Stimulated activated effector memory CD8-positive, alpha-beta T cell treated with anti-CD3 and anti-CD28 coated beads, Interleukin-12 subunit alpha, Interleukin-12 subunit beta, amount 100 ng/mL, for 72 hours (primary cell): Measurements from ENCODE around the gene IER3.

Experiments
- ATAC-seq: fragments of 150-1000 bp; cut with Tn5 transposase; 2 replicates; pipeline ENCODE4 v1.10.0; 2021
- DNase-seq, 2 donors: peaks; one replicate each; pipeline ENCODE4 v3.0.0; 2021 to 2022; ENCODE audit warnings: low spot score in 2 of 2
- H3K27ac Mint-ChIP-seq: one replicate; pipeline ENCODE4 v1.8.0; 2022; ENCODE audit warnings: mild to moderate bottlenecking, mixed read lengths
- H3K36me3 Mint-ChIP-seq: one replicate; pipeline ENCODE4 v1.8.0; 2022; ENCODE audit warnings: mild to moderate bottlenecking, mixed read lengths
- H3K4me1 Mint-ChIP-seq: one replicate; pipeline ENCODE4 v1.8.0; 2022; ENCODE audit warnings: mixed read lengths
- H3K4me3 Mint-ChIP-seq: one replicate; pipeline ENCODE4 v1.8.0; 2022; ENCODE audit warnings: mild to moderate bottlenecking, mixed read lengths
- H3K9me3 Mint-ChIP-seq: one replicate; pipeline ENCODE4 v1.8.0; 2022; ENCODE audit warnings: mixed read lengths

Gene IER3

DNA sequence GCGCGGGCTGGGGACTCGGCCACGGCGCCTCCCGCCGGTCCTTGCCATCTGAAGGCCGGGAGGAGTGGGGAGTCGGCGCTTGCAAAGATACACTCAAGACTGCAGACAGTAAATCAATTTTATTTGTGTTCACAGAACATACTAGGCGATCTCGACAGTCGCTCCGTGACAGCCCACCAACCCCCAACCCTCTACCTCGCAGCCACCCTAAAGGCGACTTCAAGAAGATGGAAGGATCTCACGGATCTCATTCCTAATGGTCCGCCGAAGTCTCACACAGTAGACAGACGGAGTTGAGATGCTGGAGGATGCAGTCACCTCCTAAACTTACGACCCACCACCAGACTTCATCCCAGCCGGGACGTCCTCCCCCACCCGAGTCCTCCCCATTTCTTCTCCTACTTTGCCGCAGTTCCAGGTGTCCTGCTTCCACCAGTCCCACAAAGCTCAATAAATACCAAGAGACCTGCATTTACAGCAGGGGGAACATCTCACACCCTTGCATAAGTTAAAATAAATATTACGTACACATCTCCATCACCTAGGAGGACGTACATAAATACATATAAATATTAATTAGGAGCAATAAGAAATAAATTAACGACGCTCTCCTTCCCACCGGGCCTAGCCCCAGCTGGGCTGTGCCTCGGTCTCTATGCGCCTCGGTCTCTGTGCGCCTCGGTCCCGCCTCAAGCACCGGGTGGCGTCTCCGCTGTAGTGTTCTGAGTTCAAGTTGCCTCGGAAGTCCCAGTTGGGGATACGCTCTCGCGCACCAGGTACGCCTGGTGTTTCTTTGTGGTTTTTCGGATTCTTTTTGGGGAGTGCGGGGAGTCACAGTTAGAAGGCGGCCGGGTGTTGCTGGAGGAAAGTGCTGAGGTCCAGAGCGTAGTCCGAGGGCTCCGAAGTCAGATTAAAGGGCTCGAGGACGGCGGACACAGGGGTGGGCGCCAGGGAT lies 971 bp downstream of the IER3 start:
- ATAC-seq (peak; percentile 19), DNase-seq (no peak)
- peaks cover 69% of the 10 kb centered on the region for H3K36me3 Mint-ChIP-seq
- H3K4me3 Mint-ChIP-seq, result peak overlapping the region; percentile 98
- H3K9me3 Mint-ChIP-seq, result no peaks in the 10 kb centered on the region
- peaks cover 75% of the 10 kb centered on the region for H3K4me1 Mint-ChIP-seq
- peak overlapping the region; percentile 98 for H3K27ac Mint-ChIP-seq

DNA sequence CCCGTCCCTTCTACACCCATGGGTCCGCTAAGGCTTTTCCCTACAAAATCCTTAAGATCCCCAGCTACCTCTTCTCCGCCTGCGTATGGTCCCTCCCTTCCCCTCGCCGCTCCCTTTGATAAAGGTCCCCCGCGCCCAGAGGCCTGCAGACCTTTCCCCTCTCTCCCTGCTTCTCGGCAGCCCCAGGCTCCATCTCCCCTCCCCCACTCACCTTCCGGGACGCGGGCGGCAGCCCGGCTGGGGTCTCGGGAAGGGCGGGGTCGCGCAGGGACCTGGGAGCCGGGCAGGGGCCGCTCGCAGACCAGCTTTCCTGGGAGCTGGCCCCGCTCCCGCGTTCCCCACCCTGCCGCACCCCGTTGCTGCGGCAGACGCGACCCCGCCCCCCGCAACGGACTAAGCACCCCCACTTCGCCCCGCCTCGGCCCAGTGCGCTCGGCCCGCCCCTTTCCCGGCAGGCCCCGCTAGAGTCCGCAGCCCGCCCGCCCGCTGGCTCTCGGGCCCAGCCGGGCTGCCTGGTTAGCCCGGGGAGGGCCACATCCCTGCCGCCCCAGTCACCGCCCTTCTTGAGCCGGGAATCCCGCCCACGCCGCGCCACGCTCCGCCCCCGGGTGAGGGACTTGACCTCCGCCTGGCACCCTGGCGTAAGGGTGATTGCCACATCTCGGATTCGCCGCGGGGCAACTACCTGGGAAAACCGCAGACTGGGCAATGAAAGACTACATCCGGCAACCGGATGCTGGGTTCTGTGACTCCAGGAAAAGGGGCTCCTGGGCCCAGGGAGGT lies 1.8 kb downstream of the IER3 start, which contains the start of gene FLOT1:
Gene FLOT1, minus strand, starts transcription at position 372 of the 783 bp plus-strand sequence. CDS start 498 bp downstream, outside the sequence.
- peak within 1 kb of the TSS; percentile 98 for H3K4me3 Mint-ChIP-seq
- H3K4me1 Mint-ChIP-seq, result peaks cover 76% of the 10 kb centered on the region
- ATAC-seq, result peak; percentile 84
- peak; percentile 98 to 100 for DNase-seq
- H3K27ac Mint-ChIP-seq, result peak within 1 kb of the TSS; percentile 98
- peaks cover 78% of the 10 kb centered on the region for H3K36me3 Mint-ChIP-seq
- H3K9me3 Mint-ChIP-seq, result no peaks in the 10 kb centered on the region

DNA sequence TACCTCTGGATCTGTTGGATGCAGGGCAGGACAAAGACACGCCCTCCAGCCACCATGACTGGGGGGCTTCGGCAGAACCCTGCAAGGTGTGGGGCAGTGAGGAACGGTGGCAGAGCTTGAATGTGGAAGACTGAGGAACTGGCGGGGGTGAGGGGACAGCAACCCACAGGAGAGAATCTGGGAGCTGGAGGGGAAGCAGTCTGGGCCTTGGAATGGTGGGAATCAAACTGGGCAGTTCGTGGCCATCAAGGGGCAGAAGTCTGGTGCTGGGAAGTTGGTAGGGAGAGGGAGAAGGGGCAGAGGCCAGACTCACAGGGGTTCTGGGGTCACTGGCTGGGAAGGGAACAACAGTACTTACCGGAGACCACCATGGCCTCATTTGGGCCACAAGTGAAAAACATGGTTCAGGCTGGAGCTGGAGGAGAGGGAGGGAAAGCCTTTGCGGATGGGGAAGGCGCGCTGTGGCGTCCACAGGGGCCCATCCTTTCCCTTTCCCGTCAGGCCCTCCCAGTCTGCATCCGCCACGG lies 2.5 kb downstream of the IER3 start:
- H3K9me3 Mint-ChIP-seq, result no peaks in the 10 kb centered on the region
- peaks cover 76% of the 10 kb centered on the region for H3K4me1 Mint-ChIP-seq
- H3K36me3 Mint-ChIP-seq, result peaks cover 85% of the 10 kb centered on the region
- H3K27ac Mint-ChIP-seq, result peak overlapping the region; percentile 98
- DNase-seq, result no peak
- ATAC-seq, result no peak
- peak overlapping the region; percentile 98 for H3K4me3 Mint-ChIP-seq

DNA sequence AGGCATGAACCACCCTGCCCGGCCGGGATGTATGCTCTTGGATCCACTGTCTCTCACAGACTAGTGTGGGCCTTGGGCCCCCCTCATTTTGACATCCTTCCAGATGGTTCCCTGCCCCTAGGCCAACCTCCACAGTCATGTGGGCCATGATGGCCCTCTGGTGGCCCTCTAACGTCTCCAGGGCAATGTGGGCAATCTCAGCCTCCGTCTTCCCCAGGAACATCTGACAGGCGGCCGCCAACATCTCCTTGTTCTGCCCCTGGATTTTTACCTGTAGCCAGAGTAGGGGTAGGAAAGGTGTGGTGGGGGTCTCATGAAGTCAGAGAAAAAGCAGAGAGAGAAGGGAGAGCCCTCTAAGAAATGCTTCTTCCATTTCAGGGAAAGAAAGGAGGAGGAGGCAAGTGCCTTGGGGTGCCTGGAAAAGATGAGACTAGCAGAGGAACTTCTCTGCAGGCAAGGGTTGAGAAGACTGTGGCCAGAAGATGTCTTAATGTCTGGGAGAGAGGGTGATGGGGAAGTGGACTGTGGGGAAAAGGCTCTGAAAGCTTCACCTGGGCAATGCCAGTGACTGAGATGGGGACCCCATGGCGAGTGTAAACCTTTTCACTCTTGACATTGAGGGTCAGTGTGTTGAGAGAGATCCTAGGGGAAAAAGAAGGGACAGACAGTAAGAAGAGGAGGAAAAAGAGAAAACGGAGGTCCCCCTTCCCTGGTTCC lies 3.1 kb downstream of the IER3 start:
- no peaks in the 10 kb centered on the region for H3K9me3 Mint-ChIP-seq
- peak overlapping the region; percentile 98 for H3K27ac Mint-ChIP-seq
- H3K4me1 Mint-ChIP-seq, result peaks cover 77% of the 10 kb centered on the region
- peak overlapping the region; percentile 98 for H3K4me3 Mint-ChIP-seq
- ATAC-seq, result no peak
- peaks cover 91% of the 10 kb centered on the region for H3K36me3 Mint-ChIP-seq
- no peak for DNase-seq

DNA sequence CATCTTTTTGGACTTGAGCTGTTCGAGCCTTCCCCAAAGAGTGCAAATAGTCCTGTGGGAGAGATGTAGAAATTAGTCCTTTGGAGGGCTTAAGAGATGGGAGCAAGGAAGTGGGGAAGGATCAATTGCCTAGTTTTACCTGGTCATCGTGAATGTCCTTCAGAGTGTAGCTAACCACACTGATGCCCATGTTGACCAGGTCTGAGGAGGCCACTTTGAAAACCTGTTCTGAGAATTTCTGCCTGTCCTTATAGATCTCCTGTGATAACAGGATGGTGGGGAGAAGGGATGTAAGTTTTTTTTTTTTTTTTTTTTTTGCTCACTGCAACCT lies 3.8 kb downstream of the IER3 start:
- H3K9me3 Mint-ChIP-seq, result no peaks in the 10 kb centered on the region
- H3K4me3 Mint-ChIP-seq, result peak overlapping the region; percentile 98
- no peak for DNase-seq
- ATAC-seq, result no peak
- H3K27ac Mint-ChIP-seq, result peak overlapping the region; percentile 98
- peaks cover 83% of the 10 kb centered on the region for H3K4me1 Mint-ChIP-seq
- H3K36me3 Mint-ChIP-seq, result peaks cover 98% of the 10 kb centered on the region

DNA sequence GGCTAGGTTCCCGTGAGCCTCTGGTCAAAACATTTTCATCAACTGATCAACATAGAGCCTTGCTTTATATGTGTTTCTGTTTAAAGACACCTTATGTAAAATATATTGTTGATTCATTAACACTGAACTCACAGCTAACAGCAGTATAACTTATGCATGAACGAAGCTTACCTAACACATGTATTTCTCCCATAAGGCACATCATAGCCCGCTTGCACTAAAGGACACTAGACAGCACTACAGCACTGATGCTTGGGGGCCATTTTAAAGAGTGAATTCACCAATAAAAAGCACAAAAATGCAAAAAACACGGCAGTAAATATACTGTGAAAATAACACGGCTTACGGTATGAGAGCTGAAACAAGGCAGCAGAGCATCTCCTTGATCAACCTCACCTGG lies 5.8 kb downstream of the IER3 start:
- H3K9me3 Mint-ChIP-seq, result no peaks in the 10 kb centered on the region
- peaks cover 72% of the 10 kb centered on the region for H3K4me1 Mint-ChIP-seq
- DNase-seq, result no peak
- ATAC-seq, result no peak
- H3K4me3 Mint-ChIP-seq, result no peak overlapping the region
- peaks cover 100% of the 10 kb centered on the region for H3K36me3 Mint-ChIP-seq
- no peak overlapping the region for H3K27ac Mint-ChIP-seq

DNA sequence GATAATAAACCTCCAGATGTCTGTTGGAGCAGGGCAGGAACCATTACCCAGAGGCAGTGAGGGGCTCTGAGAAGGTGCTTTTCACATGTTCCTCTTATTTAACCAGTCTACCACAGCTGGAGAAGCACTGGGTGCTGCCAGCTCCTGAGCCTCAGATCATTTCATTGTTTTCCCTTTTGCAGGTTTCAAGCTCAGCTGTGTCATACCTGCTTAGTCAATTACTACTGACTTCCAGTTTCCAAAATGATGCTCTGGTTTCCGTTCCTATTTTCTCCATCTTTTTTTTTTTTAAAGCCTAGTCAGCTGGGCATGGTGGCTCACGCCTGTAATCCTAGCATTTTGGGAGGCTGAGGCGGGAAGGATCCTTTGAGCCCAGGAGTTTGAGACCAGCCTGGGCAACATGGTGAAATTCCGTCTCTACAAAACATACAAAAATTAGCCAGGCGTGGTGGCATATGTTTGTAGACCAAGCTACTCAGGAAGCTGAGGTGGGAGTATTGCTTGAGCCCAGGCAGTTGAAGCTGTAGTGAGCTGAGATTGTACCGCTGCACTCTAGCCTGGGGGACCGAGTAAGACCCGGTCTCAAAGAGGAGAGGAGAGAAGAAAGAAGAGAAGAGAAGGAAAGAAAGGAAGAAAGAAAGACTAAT lies 8.6 kb downstream of the IER3 start:
- Mint-ChIP-seq H3K27ac (peak overlapping the region; percentile 92), H3K9me3 (no peaks in the 10 kb centered on the region), H3K4me3 (peak overlapping the region; percentile 73), H3K4me1 (peaks cover 62% of the 10 kb centered on the region), H3K36me3 (peaks cover 100% of the 10 kb centered on the region)
- DNase-seq (no peak), ATAC-seq (no peak)

DNA sequence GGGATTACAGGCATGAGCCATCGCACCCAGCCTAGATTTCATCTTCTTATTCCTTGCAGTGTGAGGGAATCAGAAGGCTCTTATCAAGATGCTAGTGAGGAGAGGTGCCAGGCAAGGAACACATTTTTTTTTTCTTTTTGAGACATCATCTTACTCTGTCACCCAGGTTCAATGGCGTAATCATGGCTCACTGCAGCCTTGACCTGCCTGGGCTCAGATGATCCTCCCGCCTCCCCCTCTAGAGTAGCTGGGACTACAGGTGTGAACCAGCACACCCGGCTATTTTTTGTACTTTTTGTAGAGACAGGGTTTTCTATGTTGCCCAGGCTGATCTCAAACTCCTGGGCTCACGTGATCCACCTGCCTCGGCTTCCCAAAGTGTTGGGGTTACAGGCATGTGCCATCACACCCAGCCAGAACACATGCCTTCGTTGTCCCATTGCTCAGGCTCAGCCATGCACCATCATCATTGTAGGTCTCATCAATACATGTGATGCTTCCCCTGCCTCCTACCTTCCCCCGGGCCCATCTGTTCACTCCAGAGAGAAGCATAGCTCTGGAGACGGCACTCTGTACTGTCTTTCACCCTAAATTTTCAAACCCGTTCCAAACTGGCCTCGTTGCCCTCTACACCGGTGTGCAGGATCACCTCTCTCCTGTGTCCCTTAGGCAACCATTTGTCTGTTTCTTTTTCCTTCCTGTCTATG lies 12.0 kb downstream of the IER3 start:
- Mint-ChIP-seq H3K4me3 (no peak overlapping the region), H3K36me3 (peaks cover 100% of the 10 kb centered on the region), H3K27ac (peak overlapping the region; percentile 52), H3K9me3 (no peaks in the 10 kb centered on the region), H3K4me1 (peaks cover 40% of the 10 kb centered on the region)
- no peak for ATAC-seq
- no peak for DNase-seq

DNA sequence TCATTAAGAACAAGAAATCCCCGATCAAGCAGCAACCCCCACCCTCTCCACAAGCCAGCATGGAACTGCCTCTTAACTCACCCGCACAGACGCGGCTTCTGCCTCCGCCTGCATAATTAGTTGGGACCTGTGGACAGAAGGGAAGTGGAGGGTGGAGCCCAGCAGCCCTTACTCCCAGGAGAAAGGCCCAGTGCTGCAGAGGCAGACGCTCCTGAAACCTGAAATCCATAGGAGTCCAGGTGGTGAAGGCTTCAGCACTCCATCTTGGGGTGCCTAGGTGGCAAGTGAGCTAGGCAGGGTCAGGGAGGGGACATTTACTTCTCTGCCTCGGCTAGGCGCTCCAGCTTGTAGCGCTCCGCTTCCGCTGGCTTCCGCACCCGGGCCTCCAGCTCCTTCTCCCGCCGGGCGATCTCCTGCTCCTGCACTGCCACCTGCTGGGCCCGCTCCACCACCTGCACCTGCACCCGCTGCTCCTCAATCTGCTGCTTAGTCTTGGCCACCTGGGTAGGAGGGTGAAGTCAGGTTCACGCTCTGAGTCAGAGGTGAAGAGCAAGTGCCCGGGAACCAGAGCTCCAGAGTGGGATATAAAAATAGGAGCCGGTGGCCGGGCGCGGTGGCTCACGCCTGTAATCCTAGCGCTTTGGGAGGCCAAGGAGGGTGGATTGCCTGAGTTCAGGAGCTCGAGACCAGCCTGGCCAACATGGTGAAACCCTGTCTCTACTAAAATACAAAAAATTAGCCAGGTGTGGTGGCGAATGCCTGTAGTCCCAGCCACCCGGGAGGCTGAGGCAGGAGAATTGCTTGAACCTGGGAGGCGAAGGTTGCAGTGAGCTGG lies 13.5 kb downstream of the IER3 start:
- ATAC-seq (peak; percentile 88), DNase-seq (peak; percentile 53 to 81)
- peaks cover 27% of the 10 kb centered on the region for H3K4me1 Mint-ChIP-seq
- peak overlapping the region; percentile 70 for H3K27ac Mint-ChIP-seq
- no peaks in the 10 kb centered on the region for H3K9me3 Mint-ChIP-seq
- peak overlapping the region; percentile 36 for H3K4me3 Mint-ChIP-seq
- peaks cover 100% of the 10 kb centered on the region for H3K36me3 Mint-ChIP-seq

DNA sequence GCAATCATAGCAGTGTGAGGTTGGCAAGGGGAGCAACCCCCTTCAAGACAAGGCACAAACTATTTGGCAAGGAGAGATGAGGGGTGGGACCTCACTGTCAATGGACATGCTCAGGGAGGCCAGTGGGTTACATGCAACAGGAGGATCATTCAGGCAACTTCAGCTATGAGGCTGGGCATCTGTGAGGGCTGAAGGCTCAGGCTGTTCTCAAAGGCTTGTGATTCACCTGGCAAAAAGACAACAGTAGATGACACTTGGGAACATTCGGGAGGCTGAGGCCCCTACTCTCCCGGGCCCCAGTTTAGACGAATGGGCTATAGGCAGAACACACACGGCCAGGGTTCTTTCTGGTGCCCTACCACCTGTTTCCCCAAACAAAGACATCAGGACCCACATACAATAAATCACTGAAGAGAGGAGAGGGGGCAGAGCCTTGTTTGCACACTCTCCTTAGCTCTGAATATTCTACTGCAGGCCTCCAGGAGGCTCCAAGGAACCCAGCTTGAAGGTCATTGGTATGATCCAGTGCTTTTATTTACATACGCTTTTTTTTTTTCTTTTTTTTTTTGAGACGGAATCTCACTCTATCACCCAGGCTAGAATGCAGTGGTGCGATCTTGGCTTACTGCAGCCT lies 16.3 kb downstream of the IER3 start:
- Mint-ChIP-seq H3K36me3 (peaks cover 100% of the 10 kb centered on the region), H3K4me3 (no peak overlapping the region), H3K4me1 (peaks cover 44% of the 10 kb centered on the region), H3K9me3 (no peaks in the 10 kb centered on the region), H3K27ac (no peak overlapping the region)
- no peak for ATAC-seq
- DNase-seq, result no peak

DNA sequence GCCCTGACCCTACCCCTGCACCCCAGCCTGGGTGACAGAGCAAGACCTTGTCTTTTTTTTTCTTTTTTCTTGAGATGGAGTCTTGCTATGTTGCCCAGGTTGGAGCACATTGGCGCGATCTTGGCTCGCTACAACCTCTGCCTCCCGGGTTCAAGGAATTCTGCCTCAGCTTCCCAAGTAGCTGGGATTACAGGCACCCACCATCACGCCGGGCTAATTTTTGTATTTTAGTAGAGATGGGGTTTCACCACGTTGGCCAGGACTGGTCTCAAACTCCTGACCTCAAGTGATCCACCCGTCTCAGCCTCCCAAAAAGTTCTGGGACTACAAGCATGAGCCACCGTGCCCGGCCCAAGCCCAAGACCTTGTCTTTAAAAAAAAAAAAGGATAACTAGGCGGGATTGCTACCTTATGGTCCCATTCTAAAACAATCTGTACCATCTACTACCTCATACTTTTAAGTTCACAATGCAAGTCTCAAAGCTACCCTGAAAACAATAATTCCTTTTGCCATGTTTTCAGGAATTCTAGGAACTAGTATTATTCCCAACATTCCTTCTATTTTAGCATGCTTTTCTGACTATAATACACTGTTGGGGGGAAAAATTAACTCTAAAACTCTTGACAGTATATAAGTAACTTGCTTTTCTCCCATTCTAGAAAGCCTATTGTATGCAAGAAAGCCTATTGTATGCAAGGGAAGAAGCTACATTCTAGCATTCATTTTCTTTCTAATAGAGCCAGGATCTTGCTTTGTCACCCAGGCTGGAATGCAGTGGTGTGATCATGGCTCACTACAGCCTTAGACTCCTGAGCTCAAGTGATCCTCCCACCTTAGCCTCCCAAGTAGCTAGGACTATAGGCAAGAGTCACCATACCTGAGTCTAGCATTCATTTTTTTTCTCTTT lies 17.6 kb downstream of the IER3 start:
- peaks cover 100% of the 10 kb centered on the region for H3K36me3 Mint-ChIP-seq
- ATAC-seq, result no peak
- DNase-seq, result no peak
- H3K4me3 Mint-ChIP-seq, result no peak overlapping the region
- H3K9me3 Mint-ChIP-seq, result no peaks in the 10 kb centered on the region
- peaks cover 57% of the 10 kb centered on the region for H3K4me1 Mint-ChIP-seq
- peak overlapping the region; percentile 29 for H3K27ac Mint-ChIP-seq

DNA sequence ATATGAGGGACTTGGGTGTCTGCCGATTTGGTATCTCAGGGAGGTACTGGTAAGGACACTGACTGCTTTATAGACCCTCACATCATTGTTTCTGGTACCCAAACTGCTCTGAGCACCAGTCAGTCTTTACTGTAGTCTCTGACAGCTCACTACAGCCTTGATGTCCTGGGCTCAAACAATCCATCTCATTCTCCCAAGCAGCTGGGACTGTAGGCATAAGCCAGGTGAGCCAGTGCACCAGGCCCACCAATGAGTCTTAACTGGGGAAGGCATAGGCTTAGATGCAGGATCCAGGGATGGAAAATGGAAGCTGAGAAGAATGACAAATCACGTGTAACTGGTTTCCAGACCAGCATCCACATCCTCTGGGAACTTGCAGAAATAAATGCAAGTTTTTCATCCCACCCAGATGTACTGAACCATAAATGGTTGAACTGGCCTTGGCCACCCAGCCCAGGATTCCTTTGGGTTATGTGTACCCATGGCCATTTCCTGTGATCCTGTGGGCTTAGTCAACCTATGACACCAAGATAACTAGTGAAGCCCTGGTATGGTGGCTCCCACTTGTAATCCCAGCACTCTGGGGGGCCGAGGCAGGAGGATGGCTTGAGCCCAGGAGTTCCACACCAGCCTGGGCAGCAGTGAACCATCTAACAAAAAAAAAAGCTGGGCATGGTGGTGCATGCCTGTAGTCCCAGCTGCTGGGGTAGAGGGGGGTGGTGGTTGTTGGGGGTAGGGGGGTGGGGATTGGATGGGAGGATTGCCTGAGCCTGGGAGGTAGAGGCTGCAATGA lies 18.4 kb downstream of the IER3 start:
- no peak for ATAC-seq
- DNase-seq, result no peak
- Mint-ChIP-seq H3K27ac (peak overlapping the region; percentile 96), H3K4me3 (no peak overlapping the region), H3K9me3 (no peaks in the 10 kb centered on the region), H3K4me1 (peaks cover 57% of the 10 kb centered on the region), H3K36me3 (peaks cover 100% of the 10 kb centered on the region)
